HL-60 (cell line): ENCODE measurements around the gene GNB2.

ENCODE experiments used
- DNase-seq, 2 experiments: peaks; one replicate each; pipeline ENCODE4 v3.0.0-alpha.2; 2010 to 2020; ENCODE audit warnings: low read depth in 1 of 2, low spot score in 1 of 2
- H3K27ac ChIP-seq: fragments of 250-450 bp; sonication (Bioruptor Pico); replicated peaks from 2 replicates; pipeline ENCODE4 v1.5.1; 2020; ENCODE audit warnings: mild to moderate bottlenecking, moderate library complexity
- H3K27me3 ChIP-seq: fragments of 250-450 bp; sonication (Bioruptor Pico); 2 replicates; pipeline ENCODE4 v1.5.1; 2021; ENCODE audit warnings: mild to moderate bottlenecking, moderate library complexity; ENCODE audit not compliant: insufficient read depth, poor library complexity, severe bottlenecking
- H3K4me3 ChIP-seq: replicated peaks from 2 replicates; pipeline ENCODE4 v1.5.1; 2011; ENCODE audit warnings: mild to moderate bottlenecking, control low read depth, low read length; ENCODE audit not compliant: insufficient read depth
- CTCF ChIP-seq: IDR thresholded peaks from one replicate; pipeline ENCODE4 v1.5.1; 2011; ENCODE audit warnings: low read length, control low read depth, inconsistent platforms; ENCODE audit not compliant: insufficient read depth
- GABPA ChIP-seq: IDR thresholded peaks from 2 replicates; pipeline ENCODE4 v1.6.1; 2012; ENCODE audit warnings: low read depth
- POLR2AphosphoS5 ChIP-seq: IDR thresholded peaks from 2 replicates; pipeline ENCODE4 v1.6.1; 2012; ENCODE audit warnings: low read depth
- REST ChIP-seq: IDR thresholded peaks from 2 replicates; pipeline ENCODE4 v1.6.1; 2012; ENCODE audit warnings: low read depth; ENCODE audit not compliant: insufficient replicate concordance
- SPI1 ChIP-seq: IDR thresholded peaks from 2 replicates; pipeline ENCODE4 v1.6.1; 2012; ENCODE audit warnings: low read depth, mild to moderate bottlenecking, borderline replicate concordance

Gene GNB2

DNA sequence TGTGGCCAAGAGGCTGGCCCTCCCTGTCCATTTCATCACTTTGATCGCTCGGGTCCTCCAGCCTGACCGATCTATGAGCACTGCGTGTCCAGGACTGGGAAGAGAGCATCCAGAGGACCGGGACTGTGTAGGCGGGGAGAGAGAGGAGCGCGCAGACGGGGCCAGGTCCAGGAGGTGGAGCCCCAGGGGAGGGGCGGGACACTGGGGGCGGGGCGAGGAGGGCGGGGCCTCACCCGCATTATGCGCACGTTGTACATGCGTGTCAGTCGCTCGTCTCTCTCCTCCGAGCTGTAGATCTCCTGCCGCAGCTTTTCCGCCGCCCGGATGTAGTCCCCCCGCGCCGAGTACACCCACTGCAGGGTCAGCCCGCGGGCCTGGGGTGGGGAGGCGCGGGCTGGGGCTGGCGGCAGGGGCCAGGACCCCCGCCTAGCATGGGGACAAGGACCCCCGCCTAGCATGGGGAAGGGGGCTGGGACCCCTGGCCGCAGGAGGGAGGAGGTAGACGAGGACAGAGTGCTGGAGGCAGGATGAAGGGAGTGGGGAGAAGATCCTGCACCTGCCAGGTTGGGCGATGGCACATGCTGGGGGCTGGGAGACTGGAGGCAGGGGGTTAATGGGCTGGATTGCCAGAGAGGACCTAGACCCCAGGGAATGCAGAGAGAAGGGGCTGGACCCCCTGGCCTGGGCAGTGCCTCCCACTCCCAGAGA is 46.9 kb upstream of the GNB2 start:
- no peak overlapping the region for H3K27ac ChIP-seq
- H3K27me3 ChIP-seq = no peaks in the 10 kb centered on the region
- DNase-seq = peak; percentile 74 to 76
- TF ChIP-seq REST (no peak), SPI1 (no peak), GABPA (no peak), POLR2AphosphoS5 (no peak), CTCF (no peak)
- H3K4me3 ChIP-seq = peak overlapping the region; percentile 29

DNA sequence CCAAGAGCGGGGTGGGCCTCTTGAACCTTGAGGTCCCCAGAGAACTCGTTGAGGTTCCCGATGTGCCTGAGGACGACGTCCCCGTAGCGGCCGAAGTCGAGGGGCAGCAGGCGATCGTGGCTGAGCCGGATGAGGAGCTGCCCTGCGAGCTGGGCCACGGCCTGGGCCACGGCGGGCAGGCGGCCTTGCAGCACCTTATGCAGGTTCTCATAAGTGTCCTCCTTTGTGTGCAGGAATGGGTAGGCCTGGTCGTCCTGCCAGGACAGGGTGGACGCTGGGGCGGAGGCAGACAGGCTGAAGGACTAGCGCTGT is 46.3 kb upstream of the GNB2 start:
- H3K27ac ChIP-seq = no peak overlapping the region
- H3K4me3 ChIP-seq = peak overlapping the region; percentile 29
- DNase-seq = no peak
- no peaks in the 10 kb centered on the region for H3K27me3 ChIP-seq
- no peak for TF ChIP-seq GABPA
- TF ChIP-seq POLR2AphosphoS5 = no peak
- TF ChIP-seq CTCF = no peak
- no peak for TF ChIP-seq SPI1
- no peak for TF ChIP-seq REST

GRCh38 chr7:100629117-100629716 is 44.3 kb upstream of the GNB2 start:
- Histone ChIP-seq H3K27ac (no peak overlapping the region), H3K4me3 (no peak overlapping the region), H3K27me3 (no peaks in the 10 kb centered on the region)
- no peak for TF ChIP-seq CTCF
- peak in 1 of 2 experiments; percentile 44 for DNase-seq

- DNase-seq = no peak
- H3K27me3 ChIP-seq = no peaks in the 10 kb centered on the region
- H3K4me3 ChIP-seq = no peak overlapping the region
- TF ChIP-seq CTCF (no peak), GABPA (no peak), SPI1 (no peak), REST (no peak), POLR2AphosphoS5 (no peak)
- no peak overlapping the region for H3K27ac ChIP-seq
Observed at GRCh38 chr7:100630066-100630465, 43.5 kb upstream of the GNB2 start.
